Islet precursor cell (in vitro differentiated cells): ENCODE results near the gene TRIP6.
"Not testable (repeated sequence)": the region's sequence is repeated elsewhere in the genome, so short reads cannot be mapped to it uniquely, and the experiment has no call there.

Experiments
- DNase-seq: peaks from one replicate; pipeline ENCODE4 v3.0.0-alpha.2; 2018

TRIP6 gene

DNA sequence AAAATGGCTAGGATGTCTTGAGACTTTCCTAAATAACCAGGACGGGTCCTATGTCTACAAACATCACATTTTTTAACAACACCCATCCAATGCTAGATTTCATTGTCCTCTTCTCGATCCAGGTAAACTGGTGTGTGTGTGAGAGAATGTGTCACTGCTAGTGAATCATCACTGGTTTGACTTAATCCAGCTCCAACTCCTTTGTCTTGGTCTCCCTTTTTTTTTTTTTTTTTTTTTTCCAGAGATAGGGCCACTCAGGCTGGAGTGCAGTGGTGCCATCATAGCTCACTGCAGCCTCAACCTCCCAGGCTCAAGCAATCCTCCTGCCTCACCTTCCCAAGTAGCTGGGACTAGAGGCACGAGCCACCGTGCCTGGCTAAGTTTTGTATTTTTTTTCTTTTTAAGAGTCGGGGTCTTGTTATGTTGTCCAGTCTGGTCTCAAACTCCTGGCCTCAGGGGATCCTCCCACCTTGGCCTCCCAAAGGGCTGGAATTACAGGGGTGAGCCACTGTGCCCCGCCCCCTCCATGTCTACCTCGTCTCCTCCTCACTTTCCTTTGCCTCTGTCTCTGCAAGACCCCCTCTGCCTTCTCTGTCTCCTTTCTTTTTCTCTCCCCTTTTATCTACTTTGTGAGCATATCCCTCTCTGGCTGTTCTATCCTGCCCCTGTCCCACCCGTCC, 24.5 kb downstream of the TRIP6 start:
- DNase-seq = no peak

DNA sequence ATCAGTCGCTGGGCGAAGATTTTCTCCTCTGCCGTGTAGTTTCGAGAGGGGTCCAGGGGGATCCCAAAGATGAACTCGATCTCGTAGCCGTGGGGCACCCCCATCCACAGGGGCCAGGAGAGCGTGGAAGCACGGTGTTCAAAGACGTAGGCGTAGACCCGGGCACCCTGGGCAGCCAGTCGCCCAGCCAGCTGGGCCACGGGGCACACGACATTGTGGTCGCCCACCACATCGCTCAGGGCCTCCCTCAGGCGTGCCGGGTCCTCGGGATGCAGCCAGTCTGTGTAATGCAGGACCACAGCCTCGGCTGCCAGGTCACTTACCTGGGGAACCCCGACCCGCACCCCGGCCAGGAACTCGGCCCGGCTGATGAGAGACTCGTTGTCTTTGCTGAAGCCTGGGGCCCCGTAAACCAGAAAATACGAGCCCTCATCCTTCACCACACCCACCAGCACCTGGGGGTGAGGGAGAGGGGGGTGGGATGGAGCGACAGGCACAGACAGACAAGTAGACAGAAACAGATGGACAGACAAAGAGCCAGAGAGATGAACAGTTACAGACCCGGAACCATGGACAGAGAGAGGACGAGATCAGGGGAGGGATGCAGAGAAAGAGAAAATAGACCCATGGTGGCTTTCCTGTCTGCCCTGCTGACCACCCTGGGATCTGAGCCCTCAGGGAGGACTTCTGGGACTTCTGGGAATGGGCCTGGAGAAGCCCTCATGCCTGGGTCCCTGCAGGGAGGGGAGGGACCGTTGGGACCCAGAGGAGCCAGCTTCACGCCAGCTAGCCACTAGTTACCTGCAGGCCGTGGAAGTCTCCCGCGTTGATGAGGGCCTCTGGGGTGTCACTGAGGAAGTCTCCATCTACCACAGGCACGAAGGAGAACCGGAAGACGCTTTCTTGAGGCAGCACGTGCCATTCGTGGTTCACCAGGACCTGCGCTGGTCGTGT, 25.5 kb downstream of the TRIP6 start:
- DNase-seq = no peak

DNA sequence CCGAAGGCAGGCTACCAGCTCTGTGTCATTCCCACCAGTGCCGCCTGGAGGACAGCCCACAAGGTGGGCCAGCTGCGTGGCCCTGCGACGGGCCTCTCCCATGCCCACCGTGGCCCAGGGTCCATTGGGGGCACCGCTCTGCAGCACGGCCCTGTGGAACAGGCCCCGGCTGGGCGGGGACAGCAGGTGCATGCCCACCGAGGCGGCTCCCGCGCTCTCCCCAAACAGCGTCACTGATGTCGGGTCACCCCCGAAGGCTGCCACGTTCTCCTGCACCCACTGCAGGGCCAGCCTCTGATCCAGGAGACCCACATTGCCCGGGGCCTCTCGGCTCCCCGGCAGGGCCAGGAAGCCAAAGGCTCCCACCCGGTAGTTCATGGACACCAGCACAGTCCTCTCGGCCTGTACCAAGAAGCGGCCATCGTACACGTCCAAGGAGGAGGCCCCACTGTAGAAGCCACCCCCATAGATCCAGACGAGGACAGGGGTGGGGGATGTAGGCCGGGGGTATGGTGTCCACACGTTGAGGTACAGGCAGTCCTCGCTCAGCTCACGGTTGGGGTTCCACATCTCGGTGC, 26.2 kb downstream of the TRIP6 start:
- no peak for DNase-seq

DNA sequence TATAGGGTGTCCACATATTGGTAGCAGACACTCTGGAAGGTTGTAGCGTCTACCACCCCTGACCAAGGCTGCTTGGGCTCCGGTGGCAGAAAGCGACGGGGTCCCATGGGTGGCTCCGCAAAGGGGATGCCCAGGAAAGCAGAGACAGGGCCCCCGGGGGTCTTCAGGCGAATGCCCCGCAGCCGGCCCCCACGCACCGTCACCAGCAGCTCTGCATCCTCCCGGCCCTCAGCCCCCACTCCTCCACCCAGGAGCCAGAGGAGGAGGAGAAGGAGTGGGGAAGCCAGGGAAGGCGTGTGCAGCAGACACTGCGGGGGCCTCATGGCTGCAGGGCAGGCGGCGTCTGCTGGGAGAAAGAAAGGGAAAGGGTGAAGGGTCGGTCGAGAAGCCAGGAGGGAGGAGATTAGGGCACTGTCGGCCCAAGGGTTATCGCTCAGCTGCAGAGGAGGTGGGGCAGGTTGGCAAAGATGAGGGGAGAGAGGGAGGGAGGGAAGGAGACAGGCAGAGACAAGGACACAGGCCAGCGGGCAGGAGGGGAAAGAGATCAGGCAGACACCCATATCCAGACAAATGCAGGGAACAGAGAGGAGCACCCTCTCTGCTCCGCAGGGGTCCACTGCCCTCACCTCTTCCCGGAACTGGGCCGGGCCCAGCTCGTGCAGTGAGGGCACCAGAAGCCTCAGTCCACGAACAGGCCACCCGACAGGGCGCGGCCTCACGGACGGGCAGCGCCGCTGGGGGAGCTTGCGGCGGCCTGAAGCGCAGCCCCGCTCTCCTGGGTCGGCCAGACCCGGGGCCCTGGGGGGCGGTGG, 26.9 kb downstream of the TRIP6 start:
- no peak for DNase-seq

DNA sequence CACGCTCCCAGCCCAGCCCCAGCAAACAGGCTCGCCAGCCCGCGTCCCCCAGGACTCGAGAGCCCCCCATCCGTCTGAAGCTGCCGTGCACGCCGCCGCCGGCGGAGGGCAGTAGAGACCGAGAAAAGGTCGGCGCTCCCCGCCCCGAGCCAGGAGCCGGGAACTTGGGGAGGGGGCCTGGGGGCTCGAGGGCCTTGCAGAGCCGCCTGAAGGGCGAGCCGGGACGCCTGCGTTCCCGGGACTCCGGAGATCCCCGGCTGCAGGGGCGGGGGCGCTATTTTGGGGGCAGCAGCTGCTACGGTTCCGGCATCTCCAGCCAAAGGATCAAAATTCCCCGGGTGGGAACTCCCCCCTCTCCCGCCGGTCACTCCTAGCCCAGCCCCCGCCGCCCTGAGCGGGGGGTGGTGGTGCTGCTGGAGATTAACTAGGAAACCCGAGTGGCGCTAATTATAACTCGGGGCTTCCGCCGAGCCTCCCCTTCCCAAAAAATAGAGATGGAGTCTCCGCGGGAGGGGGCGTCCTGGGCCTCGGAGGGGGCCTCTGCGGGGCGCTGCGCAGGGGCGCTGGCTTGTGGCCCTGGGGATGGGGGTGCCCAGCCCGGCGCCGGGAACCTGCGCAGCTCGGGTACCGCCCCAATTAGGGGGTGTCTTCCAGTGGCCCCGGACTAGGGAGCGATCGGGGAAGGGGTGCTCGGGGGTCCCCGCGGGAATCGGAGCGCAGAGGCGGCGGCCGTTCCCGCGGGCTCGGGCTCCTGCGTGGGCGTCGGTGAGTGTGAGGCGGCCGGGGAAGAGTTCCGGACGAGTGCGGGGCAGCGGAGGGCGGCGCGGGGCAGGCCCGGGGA, 27.9 kb downstream of the TRIP6 start:
- peak; percentile 86 for DNase-seq

DNA sequence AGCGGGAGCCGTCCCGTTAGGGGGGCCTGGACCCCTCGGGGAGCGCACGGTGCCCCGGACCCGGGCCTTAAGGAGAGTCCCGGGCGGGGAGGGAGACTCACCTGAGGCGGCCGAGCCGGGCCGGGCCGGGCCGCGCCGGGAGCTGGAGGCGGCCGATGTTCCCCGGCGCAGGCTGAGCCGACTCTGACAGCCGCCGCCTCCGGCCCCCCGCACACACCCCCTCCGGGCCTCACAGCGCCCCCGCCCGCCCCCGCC, 28.4 kb downstream of the TRIP6 start, which contains the start of gene ACHE:
Gene ACHE (minus strand): TSS at position 188 of the 255 bp plus-strand sequence. CDS start 1,656 bp downstream, outside the sequence.
- DNase-seq = no peak

DNA sequence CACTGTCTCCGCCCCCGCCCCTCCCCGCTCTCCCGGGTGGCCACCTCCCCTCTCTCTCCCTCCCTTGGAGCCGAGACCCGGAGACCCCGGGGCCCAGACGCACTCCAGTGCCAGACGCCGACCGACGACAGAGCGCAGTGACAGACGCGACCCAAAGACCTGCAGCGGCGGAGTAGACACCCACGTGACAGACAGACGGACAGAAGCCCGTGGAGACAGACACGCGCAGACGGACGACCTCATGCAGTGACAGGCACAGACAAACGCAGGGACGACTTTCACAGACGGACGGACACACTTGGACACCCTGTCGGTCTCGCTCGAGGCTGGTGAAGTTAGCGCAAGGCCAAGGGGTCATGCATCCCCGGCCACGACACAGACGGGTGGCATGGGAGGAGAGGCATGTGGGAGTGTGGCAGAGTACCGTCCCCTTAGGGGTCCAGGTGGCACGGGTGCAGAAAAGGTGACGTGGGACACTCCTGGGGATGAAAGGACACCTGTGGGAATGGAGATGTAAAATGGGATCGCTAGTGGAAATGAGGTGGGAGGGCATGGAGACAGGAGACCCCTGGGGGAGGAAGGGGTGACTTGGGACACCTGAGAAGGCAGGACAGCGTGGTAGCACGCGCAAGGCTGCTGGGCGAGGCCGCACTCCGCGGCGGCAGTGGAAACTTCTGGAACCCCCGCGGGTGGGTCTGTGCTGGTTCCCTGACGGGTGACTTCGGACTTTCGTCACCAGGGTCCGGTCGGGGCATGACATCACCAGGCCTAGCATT, 29.0 kb downstream of the TRIP6 start:
- DNase-seq = peak; percentile 88

DNA sequence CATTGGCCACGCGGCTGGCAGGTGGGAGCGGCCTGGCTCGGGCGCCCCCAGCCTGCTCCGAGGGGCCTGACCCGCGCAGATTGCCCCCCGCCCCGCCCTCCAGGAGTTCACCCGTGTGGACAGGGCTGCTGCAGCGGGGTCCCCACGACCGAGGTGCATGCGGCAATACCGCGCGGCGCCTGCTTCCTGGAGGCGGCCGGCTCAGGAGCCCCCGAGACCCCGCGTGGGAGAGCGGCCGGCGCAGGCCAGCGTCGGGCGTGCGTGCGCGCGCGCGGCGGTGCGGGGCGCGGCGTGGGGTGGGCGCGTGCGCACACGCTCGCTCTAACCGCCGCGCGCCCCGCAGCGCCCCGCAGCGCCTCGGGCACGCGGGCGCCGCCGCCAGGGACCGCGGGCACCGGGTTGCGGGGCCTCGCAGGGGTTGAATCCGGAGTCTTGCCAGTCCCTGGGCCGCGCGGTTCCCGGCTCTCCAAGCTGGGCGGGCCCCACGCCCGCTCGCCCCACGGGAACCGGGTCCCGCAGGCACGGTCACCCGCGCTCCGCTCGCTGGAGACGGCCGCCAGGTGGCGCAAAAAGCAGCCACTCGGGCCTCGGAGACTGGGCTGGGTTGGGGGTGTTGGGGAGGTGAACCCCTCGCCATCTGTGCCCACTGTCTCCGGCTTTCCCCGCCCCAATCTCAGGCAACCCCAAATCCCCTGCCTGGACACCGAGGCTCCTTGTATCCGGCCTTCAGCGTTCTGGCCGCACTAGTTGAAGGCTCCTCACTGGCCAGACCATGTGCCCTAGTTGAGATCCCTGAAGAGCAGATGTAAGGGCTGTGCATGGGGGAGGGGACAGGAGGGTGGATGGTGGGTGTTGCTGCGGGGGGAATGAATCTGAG, 29.8 kb downstream of the TRIP6 start:
- DNase-seq = no peak

DNA sequence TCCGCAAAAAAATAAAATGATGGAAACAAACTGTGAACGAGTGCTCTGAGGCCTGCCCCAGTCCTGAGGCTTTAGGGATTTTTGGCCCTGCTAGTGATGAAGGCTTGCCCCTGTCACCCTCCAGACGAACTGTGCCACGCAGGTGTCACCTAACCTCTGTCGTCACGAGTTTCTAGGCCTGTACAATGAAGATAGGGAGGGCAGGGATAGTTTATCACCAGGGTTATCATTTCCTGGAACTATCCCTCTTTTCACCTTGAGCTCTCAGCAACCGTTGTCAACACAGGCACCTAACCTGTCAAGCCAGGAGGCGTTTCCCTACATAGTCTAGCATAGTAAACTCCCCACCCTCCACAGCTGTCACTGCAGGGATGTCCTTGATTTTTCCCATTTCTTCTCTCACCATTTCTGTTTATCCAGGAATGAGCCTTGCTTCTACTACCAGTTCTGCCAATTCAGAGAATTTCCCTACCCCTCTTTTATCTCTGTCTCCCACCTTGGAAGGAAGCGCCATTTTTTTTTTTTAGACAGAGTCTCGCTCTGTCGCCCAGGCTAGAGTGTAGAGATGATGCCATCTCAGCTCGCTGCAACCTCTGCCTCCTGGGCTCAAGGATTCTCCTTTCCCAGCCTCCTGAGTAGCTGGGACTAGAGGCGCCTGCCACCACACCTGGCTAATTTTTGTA, 30.7 kb downstream of the TRIP6 start:
- no peak for DNase-seq

DNA sequence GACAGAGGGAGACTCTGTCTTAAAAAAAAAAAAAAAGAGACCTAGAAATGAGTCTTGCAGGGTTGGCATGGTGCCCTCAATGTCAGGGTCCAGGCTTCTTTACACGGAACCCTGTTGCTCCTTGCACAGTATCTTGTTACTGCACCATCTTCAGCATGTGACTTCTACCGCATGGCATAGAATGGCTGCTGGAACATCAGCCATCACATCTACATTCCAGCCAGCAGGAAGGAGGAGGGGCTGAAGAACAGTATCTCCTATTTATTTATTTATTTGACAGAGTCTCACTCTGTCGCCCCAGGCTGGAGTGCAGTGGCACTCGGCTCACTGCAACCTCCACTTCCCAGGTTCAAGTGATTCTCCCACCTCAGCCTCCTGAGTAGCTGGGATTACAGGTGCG, 32.2 kb downstream of the TRIP6 start:
- no peak for DNase-seq

DNA sequence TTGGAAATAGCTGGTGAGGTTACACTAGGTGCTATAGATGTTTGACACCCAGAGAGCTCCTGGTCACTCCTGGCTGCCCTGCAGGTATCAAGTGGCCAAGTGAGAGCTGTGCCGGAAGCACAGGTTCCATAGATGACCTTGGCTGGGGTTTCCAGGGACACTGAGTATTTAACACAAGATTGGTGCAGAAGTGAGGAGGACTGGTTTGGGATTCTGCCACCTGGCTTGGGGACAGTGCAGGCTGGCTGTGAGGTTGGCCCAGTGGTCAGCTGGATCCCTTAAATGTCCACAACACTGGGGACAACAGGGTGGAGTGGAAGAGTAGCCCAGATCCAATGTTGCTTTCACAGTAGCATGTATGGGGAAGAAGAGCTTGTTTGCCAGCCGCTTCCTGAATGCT, 33.8 kb downstream of the TRIP6 start:
- no peak for DNase-seq

DNA sequence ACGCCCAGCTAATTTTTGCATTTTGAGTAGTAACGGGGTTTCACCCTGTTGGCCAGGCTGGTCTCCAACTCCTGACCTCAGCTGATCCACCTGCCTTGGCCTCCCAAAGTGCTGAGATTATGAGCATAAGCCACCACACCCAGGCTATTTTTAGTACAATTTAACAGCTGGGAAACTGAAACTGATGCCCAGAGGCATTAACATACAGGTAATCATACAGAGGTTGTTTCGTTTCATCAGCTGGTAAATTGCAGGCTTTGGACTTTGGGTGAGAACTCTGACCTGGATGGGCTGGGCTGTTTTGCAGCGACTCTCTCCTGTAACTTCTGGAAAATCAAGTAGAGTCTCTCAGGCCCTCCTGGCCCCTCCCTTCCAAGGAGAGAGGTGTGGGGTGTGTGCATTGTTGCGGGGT, 34.7 kb downstream of the TRIP6 start:
- no peak for DNase-seq

DNA sequence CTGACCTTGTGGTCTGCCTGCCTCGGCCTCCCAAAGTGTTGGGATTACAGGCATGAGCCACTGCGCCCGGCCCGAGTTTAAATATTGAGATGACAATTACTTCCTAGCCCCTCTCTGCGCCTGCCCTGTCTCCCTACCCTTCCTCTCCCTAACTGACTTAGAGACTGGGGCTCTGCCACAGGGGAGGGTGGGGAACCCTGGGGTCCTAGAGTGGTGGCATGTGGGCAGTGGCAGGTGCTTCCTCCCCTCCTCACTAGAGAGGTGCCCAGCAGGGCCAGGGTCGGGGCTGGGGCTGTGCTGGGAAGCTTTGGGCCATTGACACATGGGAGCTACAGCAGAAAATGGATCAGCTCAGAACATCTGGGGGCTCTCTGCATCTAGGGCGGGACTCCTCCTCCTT, 35.5 kb downstream of the TRIP6 start:
- no peak for DNase-seq

DNA sequence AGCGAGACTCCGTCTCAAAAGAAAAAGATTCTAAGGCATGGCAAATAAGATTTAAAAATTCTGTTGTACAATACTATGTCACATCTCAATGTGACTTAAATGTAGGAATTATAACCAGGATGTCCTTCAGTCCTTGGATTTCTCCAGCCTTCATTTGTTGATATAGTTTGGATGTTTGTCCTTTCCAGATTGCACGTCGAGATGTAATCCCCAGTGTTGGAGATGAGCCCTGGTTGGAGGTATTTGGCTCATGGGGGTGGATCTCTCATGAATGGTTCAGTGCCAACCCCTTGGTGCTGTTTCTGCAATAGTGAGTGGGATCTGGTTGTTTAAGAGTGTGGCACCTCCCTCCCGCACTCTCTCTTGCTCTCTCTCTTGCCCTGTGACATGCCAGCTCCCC, 41.3 kb downstream of the TRIP6 start:
- DNase-seq = no peak

DNA sequence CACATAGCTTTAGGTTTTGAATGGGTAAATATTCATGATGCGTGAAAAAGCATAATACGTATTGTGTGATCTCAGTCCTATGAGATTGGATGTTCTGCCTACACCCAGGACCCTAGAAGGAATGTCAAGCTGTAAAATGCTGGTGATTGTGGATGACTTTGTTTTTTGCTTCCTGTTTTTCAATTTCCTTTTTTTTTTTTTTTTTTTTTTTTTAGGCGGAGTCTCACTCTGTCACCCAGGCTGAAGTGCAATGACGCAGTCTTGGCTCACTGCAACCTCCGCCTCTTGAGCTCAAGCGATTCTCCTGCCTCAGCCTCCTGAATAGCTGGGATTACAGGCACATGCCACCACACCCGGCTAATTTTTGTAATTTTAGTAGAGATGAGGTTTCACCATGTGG, 43.3 kb downstream of the TRIP6 start:
- not testable (repeated sequence) for DNase-seq

DNA sequence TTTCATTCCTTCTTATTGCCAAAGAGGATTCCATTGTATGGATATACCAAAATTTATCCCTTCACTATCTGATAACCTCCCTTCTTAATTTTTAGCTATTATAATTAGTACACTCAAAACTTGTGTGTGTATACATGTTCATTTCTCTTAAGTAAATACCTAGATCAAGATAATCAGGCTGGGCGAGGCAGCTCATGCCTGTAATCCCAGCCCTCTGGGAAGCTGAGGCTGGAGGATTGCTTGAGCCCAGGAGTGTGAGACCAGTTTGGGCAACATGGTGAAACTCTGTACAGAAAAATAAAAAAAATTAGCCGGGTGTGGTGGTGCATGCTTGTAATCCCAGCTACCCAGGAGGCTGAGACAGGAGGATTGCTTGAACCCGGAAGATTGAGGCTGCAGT, 44.3 kb downstream of the TRIP6 start:
- no peak for DNase-seq

DNA sequence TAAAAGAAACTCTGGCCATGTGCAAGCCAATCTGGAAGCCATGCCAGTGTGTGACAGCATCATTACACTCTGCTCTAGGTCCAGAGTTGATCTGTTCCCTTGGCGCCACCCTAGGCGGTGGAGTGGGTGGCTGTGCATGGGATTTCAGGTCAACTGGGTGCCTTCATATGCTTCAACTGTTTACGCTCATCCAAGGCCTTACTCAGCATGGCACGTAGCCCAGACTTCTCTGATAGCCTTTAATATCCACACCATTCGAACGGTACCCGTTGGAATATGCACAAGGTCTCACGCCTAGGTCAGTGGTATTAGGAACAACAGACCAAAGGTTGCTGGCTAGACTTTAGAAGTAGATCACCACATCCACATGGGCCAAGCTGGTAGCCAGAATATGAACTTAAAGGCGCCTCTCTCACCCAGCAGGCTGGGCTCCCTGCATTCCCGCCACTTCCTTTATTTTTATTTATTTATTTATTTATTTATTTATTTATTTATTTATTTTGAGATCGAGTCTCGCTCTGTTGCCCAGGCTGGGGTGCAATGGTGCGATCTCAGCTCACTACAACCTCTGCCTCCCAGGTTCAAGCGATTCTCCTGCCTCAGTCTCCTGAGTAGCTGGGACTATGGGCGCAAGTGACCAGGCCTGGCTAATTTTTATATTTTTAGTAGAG, 47.2 kb downstream of the TRIP6 start:
- no peak for DNase-seq

DNA sequence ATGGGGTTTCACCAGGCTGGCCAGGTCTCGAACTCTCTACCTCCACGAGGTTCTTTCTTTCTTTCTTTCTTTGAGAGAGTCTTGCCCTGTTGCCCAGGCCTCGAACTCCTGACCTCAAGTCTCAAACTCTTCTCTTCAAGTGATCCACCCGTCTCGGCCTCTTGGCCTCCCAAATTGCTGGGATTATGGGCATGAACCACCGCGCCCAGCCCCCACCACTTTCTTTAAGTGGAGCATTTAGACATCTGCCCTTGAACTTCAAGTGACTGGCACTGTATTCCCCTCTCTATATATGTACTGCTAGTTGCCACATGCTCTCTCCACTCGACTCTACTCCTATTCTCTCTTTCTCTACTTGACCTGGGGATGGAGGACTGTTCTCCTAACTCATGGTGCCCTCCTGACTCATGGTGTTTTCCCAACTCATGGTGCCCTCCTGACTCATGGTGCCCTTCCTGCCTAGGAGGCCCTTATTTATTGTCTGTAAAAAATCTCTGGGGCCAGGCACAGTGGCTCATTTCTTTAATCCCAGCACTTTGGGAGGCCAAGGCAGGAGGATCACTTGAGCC, 47.8 kb downstream of the TRIP6 start:
- DNase-seq = no peak

DNA sequence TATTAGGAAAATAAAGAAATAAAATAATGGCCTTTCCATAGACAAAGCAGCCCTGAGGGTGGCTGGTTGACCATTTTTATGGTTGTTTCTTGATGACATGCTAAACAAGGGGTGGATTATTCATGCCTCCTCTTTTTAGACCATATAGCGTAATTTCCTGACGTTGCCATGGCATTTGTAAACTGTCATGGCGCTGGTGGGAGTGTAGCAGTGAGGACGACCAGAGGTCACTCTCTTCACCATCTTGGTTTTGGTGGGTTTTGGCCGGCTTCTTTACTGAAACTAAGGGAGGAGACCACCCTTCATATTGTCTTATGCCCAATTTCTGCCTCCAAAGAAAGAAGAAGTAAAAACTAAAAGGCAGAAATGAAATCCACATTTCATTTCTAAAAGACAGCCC, 52.1 kb downstream of the TRIP6 start:
- DNase-seq = not testable (repeated sequence)
